MCF 10A (cell line): ENCODE measurements around the gene LCE3E. TPM values are rescaled to one million over a fixed set of nuclear protein-coding genes. Genes with fewer than 3 reads are reported as not detected.

Experiments
- Bru-seq: library from RNA; stranded (reverse); fragments of 400-500 nt; gene quantifications from one replicate; lab custom pipeline; 2021; lab: Mats Ljungman, UMichigan
- BruChase-seq, 2 experiments: library from RNA; stranded (reverse); fragments of 400-500 nt; gene quantifications; one replicate each; lab custom pipeline; 2021; lab: Mats Ljungman, UMichigan
- BruUV-seq: library from RNA; stranded (reverse); fragments of 400-500 nt; replicated peaks from 2 replicates; lab custom pipeline; 2021; lab: Mats Ljungman, UMichigan
- CTCF ChIA-PET: fragments of 300-600 bp; sonication (Branson Sonifier 250); formaldehyde crosslinking; extraction: SDS; loops from one replicate; lab custom pipeline; 2021; ENCODE audit warnings: antibody characterized with exemption, inconsistent platforms; lab: Yijun Ruan, JAX
- POLR2A ChIA-PET: fragments of 300-600, 350-650 bp; sonication (Branson Sonifier 250); formaldehyde crosslinking; extraction: SDS; loops from one replicate; lab custom pipeline; 2020; ENCODE audit warnings: antibody characterized with exemption, inconsistent platforms; lab: Yijun Ruan, JAX
- DNase-seq: peaks from one replicate; pipeline ENCODE4 v3.0.0-alpha.2; 2018; ENCODE audit not compliant: unreplicated experiment
- H3K27ac Mint-ChIP-seq: one replicate; pipeline ENCODE4 v1.8.0; 2022; ENCODE audit warnings: mild to moderate bottlenecking, low read depth, mixed read lengths; ENCODE audit not compliant: unreplicated experiment
- H3K27me3 Mint-ChIP-seq: one replicate; pipeline ENCODE4 v1.8.0; 2022; ENCODE audit warnings: mixed read lengths; ENCODE audit not compliant: insufficient read depth, unreplicated experiment
- H3K36me3 Mint-ChIP-seq: one replicate; pipeline ENCODE4 v1.8.0; 2022; ENCODE audit warnings: mild to moderate bottlenecking, moderate library complexity, mixed read lengths; ENCODE audit not compliant: insufficient read depth, unreplicated experiment
- H3K4me1 Mint-ChIP-seq: one replicate; pipeline ENCODE4 v1.8.0; 2022; ENCODE audit warnings: mixed read lengths; ENCODE audit not compliant: insufficient read depth, unreplicated experiment
- H3K4me3 Mint-ChIP-seq: one replicate; pipeline ENCODE4 v1.8.0; 2022; ENCODE audit warnings: mild to moderate bottlenecking, moderate library complexity, mixed read lengths; ENCODE audit not compliant: unreplicated experiment
- H3K9me3 Mint-ChIP-seq: one replicate; pipeline ENCODE4 v1.8.0; 2022; ENCODE audit warnings: mixed read lengths; ENCODE audit not compliant: unreplicated experiment
- CTCF ChIP-seq: fragments of 200-600 bp; IDR thresholded peaks from one replicate; pipeline ENCODE4 v1.8.0; 2022; ENCODE audit warnings: antibody characterized with exemption, mild to moderate bottlenecking; ENCODE audit not compliant: unreplicated experiment
- intact Hi-C: fragments of 100-400 bp; cut with micrococcal nuclease; formaldehyde crosslinking; loops from 2 replicates; pipeline ENCODE4 v1.14.1; 2022
- long read RNA-seq: library from polyadenylated mRNA; stranded (forward); transcript quantifications from one replicate; pipeline ENCODE4 v2.0.0, GENCODE V29; 2022
- total RNA-seq: library from RNA; stranded (reverse); gene quantifications from 2 replicates; pipeline ENCODE4 v1.2.3, GENCODE V29; 2022

The LCE3E gene
- total RNA-seq, result not detected in 2 replicates
- Bru-seq, nascent RNA, result not detected
- not detected for BruChase-seq, experiment 1, labeled RNA remaining after a 6-hour chase
- percentile 22 among the genes with signal in this experiment for BruChase-seq, experiment 2, labeled RNA remaining after a 2-hour chase
- long read RNA-seq, result 0 reads

GRCh38 chr1:152566681-152567080 lies at the start of gene LCE3E:
Gene LCE3E, minus strand, starts transcription at chr1:152566780. Its CDS starts 572 bp downstream, at chr1:152566208.
- Mint-ChIP-seq H3K27me3 (no peaks in the 10 kb centered on the region), H3K4me1 (peaks cover 8% of the 10 kb centered on the region), H3K4me3 (no peak within 1 kb of the TSS), H3K36me3 (no peaks in the 10 kb centered on the region), H3K9me3 (no peaks in the 10 kb centered on the region), H3K27ac (no peak within 1 kb of the TSS)
- intact Hi-C loops, result no loop called here
- peak; percentile 24 for DNase-seq
- TF ChIP-seq CTCF, result no peak
- BruUV-seq, result no TSS peak
- ChIA-PET POLR2A (interaction anchor here (0.7 kb wide), 1 partner anchor 288 kb away, joined by 3 read pairs; no protein-coding TSS in a partner anchor), CTCF (no interaction called here)

GRCh38 chr1:152613511-152613910 lies 46.9 kb upstream of the LCE3E start, which contains the start of gene LCE3B:
Gene LCE3B, plus strand, starts transcription at chr1:152613811. Its CDS starts 0 bp downstream, at chr1:152613811.
- Mint-ChIP-seq H3K9me3 (peaks cover 12% of the 10 kb centered on the region), H3K4me3 (no peak within 1 kb of the TSS), H3K27me3 (no peaks in the 10 kb centered on the region), H3K36me3 (no peaks in the 10 kb centered on the region), H3K4me1 (no peaks in the 10 kb centered on the region), H3K27ac (no peak within 1 kb of the TSS)
- BruUV-seq, result no TSS peak
- DNase-seq, result no peak
- CTCF ChIA-PET, result no interaction called here
- intact Hi-C loops, result no loop called here
- no peak for TF ChIP-seq CTCF
- POLR2A ChIA-PET, result no interaction called here

- intact Hi-C loops, result no loop called here
- POLR2A ChIA-PET, result no interaction called here
- no peaks in the 10 kb centered on the region for H3K36me3 Mint-ChIP-seq
- CTCF ChIA-PET, result no interaction called here
- H3K4me3 Mint-ChIP-seq, result no peak within 1 kb of the TSS
- H3K4me1 Mint-ChIP-seq, result no peaks in the 10 kb centered on the region
- no peak for TF ChIP-seq CTCF
- BruUV-seq, result no TSS peak
- DNase-seq, result no peak
- no peaks in the 10 kb centered on the region for H3K27me3 Mint-ChIP-seq
- H3K9me3 Mint-ChIP-seq, result no peaks in the 10 kb centered on the region
- no peak within 1 kb of the TSS for H3K27ac Mint-ChIP-seq
These were observed 33.4 kb upstream of the LCE3E start, which contains the start of gene LCE3C for GRCh38 chr1:152599934-152600333. Gene LCE3C, plus strand, starts transcription at chr1:152600234. Its CDS starts 498 bp downstream, at chr1:152600732.

- intact Hi-C loops, result no loop called here
- Mint-ChIP-seq H3K4me1 (no peaks in the 10 kb centered on the region), H3K4me3 (no peak overlapping the region), H3K27ac (no peak overlapping the region), H3K9me3 (no peaks in the 10 kb centered on the region), H3K36me3 (no peaks in the 10 kb centered on the region), H3K27me3 (no peaks in the 10 kb centered on the region)
- no TSS peak for BruUV-seq
- TF ChIP-seq CTCF, result no peak
- ChIA-PET POLR2A (no interaction called here), CTCF (no interaction called here)
- DNase-seq, result no peak
These were observed 30.4 kb upstream of the LCE3E start for GRCh38 chr1:152596986-152597385.
